PC-3 (cell line): Measurements from ENCODE around the gene WDR7. TPM values are rescaled to one million over a fixed set of nuclear protein-coding genes. Genes with fewer than 3 reads are reported as not detected.

Experiments
- ATAC-seq: fragments of 200-7000 bp; cut with Tn5 transposase; 2 replicates; pipeline ENCODE4 v1.9.1; 2020; ENCODE audit warnings: mild to moderate bottlenecking, moderate library complexity
- BruUV-seq: library from RNA; stranded (reverse); fragments of 400-500 nt; replicated peaks from 2 replicates; lab custom pipeline; 2021; lab: Mats Ljungman, UMichigan
- CTCF ChIA-PET: fragments of 300-600 bp; sonication (Branson Sonifier 250); formaldehyde crosslinking; loops from one replicate; lab custom pipeline; 2022; ENCODE audit warnings: antibody characterized with exemption; lab: Charles Lee
- POLR2A ChIA-PET: fragments of 300-600 bp; sonication (Branson Sonifier 250); formaldehyde crosslinking; loops from one replicate; lab custom pipeline; 2022; ENCODE audit warnings: antibody characterized with exemption; ENCODE audit not compliant: unreplicated experiment; lab: Charles Lee
- DNase-seq: peaks from one replicate; pipeline ENCODE4 v3.0.0-alpha.2; 2015
- H2AFZ ChIP-seq: fragments of 300-600 bp; sonication (generic); 2 replicates; pipeline ENCODE4 v1.6.0; 2016; ENCODE audit warnings: antibody characterized with exemption, low read length
- H3F3A ChIP-seq: fragments of 300-600 bp; sonication (generic); one replicate; pipeline ENCODE4 v1.6.0; 2017; ENCODE audit warnings: antibody characterized with exemption, low read length, control low read depth, mild to moderate bottlenecking; ENCODE audit not compliant: unreplicated experiment
- H3K27ac ChIP-seq: fragments of 300-600 bp; sonication (generic); 2 replicates; pipeline ENCODE4 v1.5.1; 2016; ENCODE audit warnings: mild to moderate bottlenecking, low read length
- H3K27me3 ChIP-seq: fragments of 300-600 bp; sonication (generic); 2 replicates; pipeline ENCODE4 v1.6.1; 2016; ENCODE audit warnings: low read length, mixed read lengths
- H3K36me3 ChIP-seq: fragments of 300-600 bp; sonication (generic); 2 replicates; pipeline ENCODE4 v1.6.1; 2016; ENCODE audit warnings: low read depth, mixed run types, low read length, mixed read lengths
- H3K4me1 ChIP-seq: fragments of 300-600 bp; sonication (generic); 2 replicates; pipeline ENCODE4 v1.5.1; 2016; ENCODE audit warnings: low read length; ENCODE audit not compliant: insufficient read depth
- H3K4me2 ChIP-seq: fragments of 300-600 bp; sonication (generic); 2 replicates; pipeline ENCODE4 v1.6.0; 2016; ENCODE audit warnings: low read length
- H3K4me3 ChIP-seq: fragments of 300-600 bp; sonication (generic); 2 replicates; pipeline ENCODE4 v1.5.1; 2016; ENCODE audit warnings: mild to moderate bottlenecking, low read length, mixed read lengths
- H3K79me2 ChIP-seq: fragments of 300-600 bp; sonication (generic); 2 replicates; pipeline ENCODE4 v1.6.1; 2017; ENCODE audit warnings: low read length, mixed read lengths
- H3K9ac ChIP-seq: fragments of 300-600 bp; sonication (generic); 2 replicates; pipeline ENCODE4 v1.6.0; 2016; ENCODE audit warnings: mild to moderate bottlenecking, low read length
- H3K9me2 ChIP-seq: fragments of 300-600 bp; sonication (generic); replicated peaks from 2 replicates; pipeline ENCODE4 v1.6.1; 2016; ENCODE audit warnings: mixed run types, low read length, mixed read lengths
- H3K9me3 ChIP-seq: fragments of 300-600 bp; sonication (generic); 2 replicates; pipeline ENCODE4 v1.6.1; 2016; ENCODE audit warnings: low read length, mixed read lengths
- H4K20me1 ChIP-seq: fragments of 300-600 bp; sonication (generic); 2 replicates; pipeline ENCODE4 v1.6.1; 2016; ENCODE audit warnings: low read length, mixed read lengths
- CTCF ChIP-seq: fragments of 300-600 bp; sonication (generic); conservative IDR thresholded peaks from 2 replicates; pipeline ENCODE4 v1.5.1; 2017; ENCODE audit warnings: antibody characterized with exemption, low read depth, mild to moderate bottlenecking, low read length
- EZH2 ChIP-seq: fragments of 300-600 bp; sonication (generic); IDR thresholded peaks from one replicate; pipeline ENCODE4 v1.6.1; 2017; ENCODE audit warnings: antibody characterized with exemption, mild to moderate bottlenecking, low read length; ENCODE audit not compliant: unreplicated experiment
- EZH2phosphoT487 ChIP-seq: fragments of 300-600 bp; sonication (generic); IDR thresholded peaks from 2 replicates; pipeline ENCODE4 v1.6.1; 2018; ENCODE audit warnings: mild to moderate bottlenecking, antibody characterized with exemption, low read length, borderline replicate concordance
- intact Hi-C: fragments of 100-400 bp; cut with micrococcal nuclease; formaldehyde crosslinking; loops from 2 replicates; pipeline ENCODE4 v1.9.0; 2023
- total RNA-seq: library from RNA; depleted of rRNA; stranded (reverse); fragments of >200 nt; gene quantifications from 2 replicates; pipeline ENCODE4 v1.2.3, GENCODE V29; 2014

WDR7 gene
- total RNA-seq, 1 experiment from 2014 or later: 16.0 TPM

- ATAC-seq (no peak), DNase-seq (no peak)
- Histone ChIP-seq H3K4me2 (no peak overlapping the region), H3K36me3 (no peaks in the 10 kb centered on the region), H3K9me3 (no peaks in the 10 kb centered on the region), H3F3A (no peaks in the 10 kb centered on the region), H2AFZ (no peak overlapping the region), H3K9me2 (no peaks in the 10 kb centered on the region), H3K27me3 (peaks cover 34% of the 10 kb centered on the region), H3K4me3 (no peak overlapping the region), H3K27ac (no peak overlapping the region), H3K79me2 (no peaks in the 10 kb centered on the region), H3K4me1 (peaks cover 12% of the 10 kb centered on the region; the same call in 1 of the 2 replicates), H3K9ac (no peak overlapping the region), H4K20me1 (no peaks in the 10 kb centered on the region)
- ChIA-PET POLR2A (no interaction called here), CTCF (no interaction called here)
- intact Hi-C loops: no loop called here
- no TSS peak for BruUV-seq
- no peak for TF ChIP-seq EZH2
- no peak for TF ChIP-seq EZH2phosphoT487
- TF ChIP-seq CTCF: no peak
Measured at GRCh38 chr18:57083485-57083884, 432.3 kb downstream of the WDR7 start.

- ATAC-seq: no peak
- H3K9me2 ChIP-seq: no peaks in the 10 kb centered on the region
- ChIA-PET POLR2A (no interaction called here), CTCF (no interaction called here)
- TF ChIP-seq EZH2phosphoT487: no peak
- TF ChIP-seq CTCF: no peak
- TF ChIP-seq EZH2: no peak
- no peak overlapping the region for H3K9ac ChIP-seq
- H3F3A ChIP-seq: no peaks in the 10 kb centered on the region
- intact Hi-C loops: no loop called here
- no TSS peak for BruUV-seq
- H3K79me2 ChIP-seq: no peaks in the 10 kb centered on the region
- peaks cover 31% of the 10 kb centered on the region for H3K27me3 ChIP-seq
- no peaks in the 10 kb centered on the region for H4K20me1 ChIP-seq
- H3K4me1 ChIP-seq: peaks cover 12% of the 10 kb centered on the region; the same call in 1 of the 2 replicates
- H3K27ac ChIP-seq: no peak overlapping the region
- peak overlapping the region; percentile 37 for H2AFZ ChIP-seq
- no peaks in the 10 kb centered on the region for H3K9me3 ChIP-seq
- peak; percentile 3 for DNase-seq
- H3K36me3 ChIP-seq: no peaks in the 10 kb centered on the region
- H3K4me2 ChIP-seq: peak overlapping the region; percentile 15; the same call in 1 of the 2 replicates
- H3K4me3 ChIP-seq: no peak overlapping the region
Measured at GRCh38 chr18:57084331-57085271, 433.4 kb downstream of the WDR7 start.

DNA sequence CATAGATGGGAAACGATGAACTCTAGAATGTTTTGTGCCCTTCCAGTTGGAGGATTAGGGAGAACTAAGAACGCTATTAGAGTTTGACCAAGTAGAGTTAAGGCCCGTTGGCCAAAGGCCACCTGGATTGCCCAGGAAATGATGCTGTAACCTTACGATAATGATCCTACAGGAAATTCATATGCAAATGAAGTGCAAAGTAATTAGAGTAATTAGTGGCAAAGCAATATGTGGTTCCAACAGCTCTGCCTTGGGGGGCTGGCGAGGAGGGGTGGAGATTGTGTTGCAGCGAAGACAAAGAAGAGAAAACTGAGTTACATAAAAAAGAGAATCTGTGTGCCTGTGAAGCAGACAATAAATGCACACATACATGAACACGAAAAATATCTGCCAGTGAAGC is 434.2 kb downstream of the WDR7 start:
- Histone ChIP-seq H3K4me2 (no peak overlapping the region), H4K20me1 (no peaks in the 10 kb centered on the region), H3K9me2 (no peaks in the 10 kb centered on the region), H3K36me3 (no peaks in the 10 kb centered on the region), H3K9ac (no peak overlapping the region), H3K9me3 (no peaks in the 10 kb centered on the region), H3K27me3 (peaks cover 25% of the 10 kb centered on the region), H3K4me1 (peaks cover 12% of the 10 kb centered on the region; the same call in 1 of the 2 replicates), H3K27ac (no peak overlapping the region), H3F3A (no peaks in the 10 kb centered on the region), H2AFZ (0 out of 2 replicates have a peak overlapping the region, but pooled peaks have one; percentile 37), H3K4me3 (no peak overlapping the region), H3K79me2 (no peaks in the 10 kb centered on the region)
- ATAC-seq (no peak), DNase-seq (no peak)
- intact Hi-C loops: no loop called here
- POLR2A ChIA-PET: no interaction called here
- TF ChIP-seq EZH2phosphoT487 (no peak), CTCF (no peak), EZH2 (no peak)
- BruUV-seq: no TSS peak
- CTCF ChIA-PET: no interaction called here
